NCI-H1048 (cell line): ENCODE results near the gene CLEC4F.

Experiments
- DNase-seq: peaks from one replicate; lab custom pipeline; 2025; lab: John Stamatoyannopoulos, UW

Gene CLEC4F

GRCh38 chr2:70820499-70820898 lies at the start of gene CLEC4F:
TSS of gene CLEC4F (minus strand) at chr2:70820599. CDS start at chr2:70820523, 76 bp downstream.
- DNase-seq: no peak

GRCh38 chr2:70868970-70869369 lies 48.6 kb upstream of the CLEC4F start:
- DNase-seq: no peak

- peak; percentile 10 for DNase-seq
These were observed 41.6 kb upstream of the CLEC4F start for GRCh38 chr2:70861777-70862625.

- DNase-seq: no peak
These were observed 35.3 kb upstream of the CLEC4F start for GRCh38 chr2:70855667-70856066.

GRCh38 chr2:70854411-70854810 lies 34.0 kb upstream of the CLEC4F start:
- DNase-seq: no peak

- no peak for DNase-seq
These were observed 32.4 kb upstream of the CLEC4F start for GRCh38 chr2:70852824-70853223.

GRCh38 chr2:70851704-70852103 lies 31.3 kb upstream of the CLEC4F start:
- DNase-seq: no peak

GRCh38 chr2:70850925-70851324 lies 30.5 kb upstream of the CLEC4F start:
- no peak for DNase-seq

GRCh38 chr2:70842401-70842800 lies 22.0 kb upstream of the CLEC4F start:
- no peak for DNase-seq

- DNase-seq: no peak
These were observed 17.9 kb upstream of the CLEC4F start for GRCh38 chr2:70837980-70838925.

GRCh38 chr2:70835643-70836042 lies 15.2 kb upstream of the CLEC4F start, which contains the start of gene CD207:
TSS of gene CD207 (minus strand) at chr2:70835816. CDS start at chr2:70835776, 40 bp downstream.
- DNase-seq: no peak

- DNase-seq: no peak
These were observed 14.5 kb upstream of the CLEC4F start for GRCh38 chr2:70834881-70835280.

GRCh38 chr2:70834106-70834505 lies 13.7 kb upstream of the CLEC4F start:
- DNase-seq: no peak

- no peak for DNase-seq
These were observed 12.8 kb upstream of the CLEC4F start for GRCh38 chr2:70833246-70833645.

- DNase-seq: no peak
These were observed 12.0 kb upstream of the CLEC4F start for GRCh38 chr2:70832386-70832785.

GRCh38 chr2:70831861-70832260 lies 11.5 kb upstream of the CLEC4F start:
- DNase-seq: no peak

GRCh38 chr2:70830366-70830765 lies 10.0 kb upstream of the CLEC4F start:
- no peak for DNase-seq

GRCh38 chr2:70829916-70830315 lies 9.5 kb upstream of the CLEC4F start:
- no peak for DNase-seq

- DNase-seq: no peak
These were observed 8.8 kb upstream of the CLEC4F start for GRCh38 chr2:70828914-70829824.

GRCh38 chr2:70828115-70828514 lies 7.7 kb upstream of the CLEC4F start:
- DNase-seq: no peak

GRCh38 chr2:70827388-70827787 lies 7.0 kb upstream of the CLEC4F start:
- no peak for DNase-seq
